ENCODE measurements around the gene OPN1MW3. TPM values are rescaled to one million over a fixed set of nuclear protein-coding genes. Genes with fewer than 3 reads are reported as not detected.
"Not testable (repeated sequence)": the region's sequence is repeated elsewhere in the genome, so short reads cannot be mapped to it uniquely, and the experiment has no call there.

Gene OPN1MW3
- total and polyA plus RNA-seq, 4 donors: not detected

- H3K36me3 ChIP-seq (ENCODE audit: control insufficient read depth in 4 of 4, insufficient read depth in 4 of 4, low read length in 4 of 4); H3K4me3 ChIP-seq; H3K4me1 ChIP-seq (ENCODE audit: control insufficient read depth in 5 of 5, insufficient read depth in 5 of 5, low read length in 5 of 5); H3K9me3 ChIP-seq (ENCODE audit: control insufficient read depth in 4 of 4, insufficient read depth in 3 of 4, low read length in 3 of 4); ATAC-seq (ENCODE audit: insufficient read depth, low FRiP score); H3K27me3 ChIP-seq (ENCODE audit: control insufficient read depth in 3 of 3, insufficient read depth in 3 of 3, low read length in 2 of 3); H3K27ac ChIP-seq (ENCODE audit: low read depth in 1 of 2, low read length in 1 of 2); DNase-seq; H3K9ac ChIP-seq (ENCODE audit: insufficient read depth in 1 of 2, low read length in 2 of 2): not testable (repeated sequence)
- WGBS, 2 donors: no CpG with 5 or more reads among the region's 16 CpGs
Observed at GRCh38 chrX:154233620-154234019, 23.8 kb upstream of the OPN1MW3 start.

GRCh38 chrX:154238939-154239559 lies 18.3 kb upstream of the OPN1MW3 start:
- H3K4me3 ChIP-seq; H3K27me3 ChIP-seq (ENCODE audit: control insufficient read depth in 3 of 3, insufficient read depth in 3 of 3, low read length in 2 of 3); ATAC-seq (ENCODE audit: insufficient read depth, low FRiP score); H3K27ac ChIP-seq (ENCODE audit: low read depth in 1 of 2, low read length in 1 of 2); H3K36me3 ChIP-seq (ENCODE audit: control insufficient read depth in 4 of 4, insufficient read depth in 4 of 4, low read length in 4 of 4); H3K4me1 ChIP-seq (ENCODE audit: control insufficient read depth in 5 of 5, insufficient read depth in 5 of 5, low read length in 5 of 5); H3K9ac ChIP-seq (ENCODE audit: insufficient read depth in 1 of 2, low read length in 2 of 2); H3K9me3 ChIP-seq (ENCODE audit: control insufficient read depth in 4 of 4, insufficient read depth in 3 of 4, low read length in 3 of 4); DNase-seq: not testable (repeated sequence)
- WGBS, 2 donors: 69 to 86% methylated on average over 9 of the region's 11 CpGs

GRCh38 chrX:154239982-154240503 lies 17.3 kb upstream of the OPN1MW3 start:
- H3K4me1 ChIP-seq (ENCODE audit: control insufficient read depth in 5 of 5, insufficient read depth in 5 of 5, low read length in 5 of 5); ATAC-seq (ENCODE audit: insufficient read depth, low FRiP score); H3K4me3 ChIP-seq; H3K9ac ChIP-seq (ENCODE audit: insufficient read depth in 1 of 2, low read length in 2 of 2); H3K27ac ChIP-seq (ENCODE audit: low read depth in 1 of 2, low read length in 1 of 2); H3K36me3 ChIP-seq (ENCODE audit: control insufficient read depth in 4 of 4, insufficient read depth in 4 of 4, low read length in 4 of 4); H3K9me3 ChIP-seq (ENCODE audit: control insufficient read depth in 4 of 4, insufficient read depth in 3 of 4, low read length in 3 of 4); H3K27me3 ChIP-seq (ENCODE audit: control insufficient read depth in 3 of 3, insufficient read depth in 3 of 3, low read length in 2 of 3): not testable (repeated sequence)
- WGBS, 2 donors: 83 to 90% methylated on average over 6 of the region's 8 CpGs
- DNase-seq: peak in 1 of 3 donors; percentile 13

GRCh38 chrX:154247377-154248045 lies 9.9 kb upstream of the OPN1MW3 start:
- peak; percentile 80 for ATAC-seq (ENCODE audit: insufficient read depth, low FRiP score)
- not testable (repeated sequence) for DNase-seq; H3K4me1 ChIP-seq (ENCODE audit: control insufficient read depth in 5 of 5, insufficient read depth in 5 of 5, low read length in 5 of 5); H3K27me3 ChIP-seq (ENCODE audit: control insufficient read depth in 3 of 3, insufficient read depth in 3 of 3, low read length in 2 of 3); H3K27ac ChIP-seq (ENCODE audit: low read depth in 1 of 2, low read length in 1 of 2); H3K36me3 ChIP-seq (ENCODE audit: control insufficient read depth in 4 of 4, insufficient read depth in 4 of 4, low read length in 4 of 4); H3K4me3 ChIP-seq; H3K9me3 ChIP-seq (ENCODE audit: control insufficient read depth in 4 of 4, insufficient read depth in 3 of 4, low read length in 3 of 4); H3K9ac ChIP-seq (ENCODE audit: insufficient read depth in 1 of 2, low read length in 2 of 2)
- WGBS, 2 donors: no CpG with 5 or more reads among the region's 17 CpGs

GRCh38 chrX:154248076-154248475 lies 9.3 kb upstream of the OPN1MW3 start:
- not testable (repeated sequence) for H3K4me3 ChIP-seq; H3K9me3 ChIP-seq (ENCODE audit: control insufficient read depth in 4 of 4, insufficient read depth in 3 of 4, low read length in 3 of 4); H3K27ac ChIP-seq (ENCODE audit: low read depth in 1 of 2, low read length in 1 of 2); H3K4me1 ChIP-seq (ENCODE audit: control insufficient read depth in 5 of 5, insufficient read depth in 5 of 5, low read length in 5 of 5); H3K9ac ChIP-seq (ENCODE audit: insufficient read depth in 1 of 2, low read length in 2 of 2); DNase-seq; H3K36me3 ChIP-seq (ENCODE audit: control insufficient read depth in 4 of 4, insufficient read depth in 4 of 4, low read length in 4 of 4); H3K27me3 ChIP-seq (ENCODE audit: control insufficient read depth in 3 of 3, insufficient read depth in 3 of 3, low read length in 2 of 3); ATAC-seq (ENCODE audit: insufficient read depth, low FRiP score)
- no CpG with 5 or more reads among the region's 10 CpGs for WGBS, 2 donors

- not testable (repeated sequence) for H3K4me3 ChIP-seq; H3K4me1 ChIP-seq (ENCODE audit: control insufficient read depth in 5 of 5, insufficient read depth in 5 of 5, low read length in 5 of 5); H3K9me3 ChIP-seq (ENCODE audit: control insufficient read depth in 4 of 4, insufficient read depth in 3 of 4, low read length in 3 of 4); DNase-seq; H3K27me3 ChIP-seq (ENCODE audit: control insufficient read depth in 3 of 3, insufficient read depth in 3 of 3, low read length in 2 of 3); H3K9ac ChIP-seq (ENCODE audit: insufficient read depth in 1 of 2, low read length in 2 of 2); ATAC-seq (ENCODE audit: insufficient read depth, low FRiP score); H3K27ac ChIP-seq (ENCODE audit: low read depth in 1 of 2, low read length in 1 of 2); H3K36me3 ChIP-seq (ENCODE audit: control insufficient read depth in 4 of 4, insufficient read depth in 4 of 4, low read length in 4 of 4)
- WGBS, 2 donors: no CpG with 5 or more reads among the region's 10 CpGs
Observed at GRCh38 chrX:154258711-154259110, 1.3 kb downstream of the OPN1MW3 start.

- not testable (repeated sequence) for H3K9me3 ChIP-seq (ENCODE audit: control insufficient read depth in 4 of 4, insufficient read depth in 3 of 4, low read length in 3 of 4); H3K36me3 ChIP-seq (ENCODE audit: control insufficient read depth in 4 of 4, insufficient read depth in 4 of 4, low read length in 4 of 4); H3K4me1 ChIP-seq (ENCODE audit: control insufficient read depth in 5 of 5, insufficient read depth in 5 of 5, low read length in 5 of 5); H3K27me3 ChIP-seq (ENCODE audit: control insufficient read depth in 3 of 3, insufficient read depth in 3 of 3, low read length in 2 of 3); H3K4me3 ChIP-seq; DNase-seq; ATAC-seq (ENCODE audit: insufficient read depth, low FRiP score); H3K9ac ChIP-seq (ENCODE audit: insufficient read depth in 1 of 2, low read length in 2 of 2); H3K27ac ChIP-seq (ENCODE audit: low read depth in 1 of 2, low read length in 1 of 2)
- no CpG with 5 or more reads among the region's 6 CpGs for WGBS, 2 donors
Observed at GRCh38 chrX:154263072-154263471, 5.7 kb downstream of the OPN1MW3 start.

- not testable (repeated sequence) for DNase-seq; ATAC-seq (ENCODE audit: insufficient read depth, low FRiP score); H3K9ac ChIP-seq (ENCODE audit: insufficient read depth in 1 of 2, low read length in 2 of 2); H3K4me3 ChIP-seq; H3K27me3 ChIP-seq (ENCODE audit: control insufficient read depth in 3 of 3, insufficient read depth in 3 of 3, low read length in 2 of 3); H3K27ac ChIP-seq (ENCODE audit: low read depth in 1 of 2, low read length in 1 of 2); H3K9me3 ChIP-seq (ENCODE audit: control insufficient read depth in 4 of 4, insufficient read depth in 3 of 4, low read length in 3 of 4); H3K4me1 ChIP-seq (ENCODE audit: control insufficient read depth in 5 of 5, insufficient read depth in 5 of 5, low read length in 5 of 5); H3K36me3 ChIP-seq (ENCODE audit: control insufficient read depth in 4 of 4, insufficient read depth in 4 of 4, low read length in 4 of 4)
- no CpG with 5 or more reads among the region's 3 CpGs for WGBS, 2 donors
Observed at GRCh38 chrX:154269245-154269644, 11.9 kb downstream of the OPN1MW3 start.
